ENCODE data around the gene B3GALNT2.

B3GALNT2 gene

DNA sequence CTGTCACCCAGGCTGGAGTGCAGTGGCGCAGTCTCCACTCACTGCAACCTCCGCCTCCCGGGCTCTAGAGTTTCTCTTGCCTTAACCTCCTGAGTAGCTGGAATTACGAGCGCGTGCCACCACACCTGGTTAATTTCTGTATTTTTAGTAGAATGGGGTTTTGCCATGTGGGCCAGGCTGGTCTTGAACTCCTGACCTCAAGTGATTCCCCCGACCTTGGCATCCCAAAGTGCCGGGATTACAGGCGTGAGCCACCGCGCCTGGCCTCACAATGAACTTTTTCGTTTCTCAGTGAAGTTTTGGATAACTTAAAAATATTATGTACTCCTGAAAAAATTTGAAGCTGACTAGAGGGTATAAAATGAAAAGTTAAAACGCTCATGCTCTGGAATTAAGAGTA is 77.6 kb downstream of the B3GALNT2 start:
- TF ChIP-seq TAF1 (IDR thresholded peaks at IDR 0.05; ENCODE audit: low read depth) (no peak), CEBPB (IDR thresholded peaks at IDR 0.05) (no peak), FOXM1 (IDR thresholded peaks at IDR 0.05; ENCODE audit: borderline replicate concordance, low read depth) (no peak), EP300 (IDR thresholded peaks at IDR 0.05; ENCODE audit: borderline replicate concordance) (no peak), EGR1 (IDR thresholded peaks at IDR 0.05) (no peak), YY1 (IDR thresholded peaks at IDR 0.05; ENCODE audit: low read depth) (no peak), ZBTB7A (IDR thresholded peaks at IDR 0.05; ENCODE audit: low read depth) (no peak), RAD21 (IDR thresholded peaks at IDR 0.05; ENCODE audit: low read depth) (no peak)
- TF ChIP-seq, protein P1, sequence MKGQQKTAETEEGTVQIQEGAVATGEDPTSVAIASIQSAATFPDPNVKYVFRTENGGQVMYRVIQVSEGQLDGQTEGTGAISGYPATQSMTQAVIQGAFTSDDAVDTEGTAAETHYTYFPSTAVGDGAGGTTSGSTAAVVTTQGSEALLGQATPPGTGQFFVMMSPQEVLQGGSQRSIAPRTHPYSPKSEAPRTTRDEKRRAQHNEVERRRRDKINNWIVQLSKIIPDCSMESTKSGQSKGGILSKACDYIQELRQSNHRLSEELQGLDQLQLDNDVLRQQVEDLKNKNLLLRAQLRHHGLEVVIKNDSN (IDR thresholded peaks at IDR 0.05): no peak

DNA sequence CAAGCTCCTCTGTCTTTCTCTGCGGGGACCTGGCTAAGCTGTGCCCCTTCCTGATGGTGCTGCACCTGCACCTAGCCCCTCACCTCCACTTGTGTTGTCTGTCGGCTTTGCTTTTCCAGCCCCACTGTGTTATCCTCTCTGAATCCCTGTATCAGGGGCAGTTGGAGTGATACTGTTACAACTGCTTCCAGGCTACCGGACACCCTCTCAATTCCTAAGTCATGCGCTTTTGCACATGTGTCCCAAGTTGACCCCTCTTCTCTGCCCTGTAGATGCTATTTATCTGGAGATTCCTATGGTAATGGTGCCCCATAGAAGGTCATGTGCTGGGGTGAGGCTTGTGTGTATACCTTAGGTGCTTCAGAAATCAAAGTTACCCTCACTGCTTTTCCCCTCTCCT is 78.1 kb downstream of the B3GALNT2 start:
- TF ChIP-seq CREB1 (IDR thresholded peaks at IDR 0.05; ENCODE audit: low read depth) (no peak), NFIC (IDR thresholded peaks at IDR 0.05) (no peak), FOXM1 (IDR thresholded peaks at IDR 0.05; ENCODE audit: borderline replicate concordance, low read depth) (no peak), TCF12 (IDR thresholded peaks at IDR 0.05; ENCODE audit: low read depth) (no peak), ZBTB7A (IDR thresholded peaks at IDR 0.05; ENCODE audit: low read depth) (no peak)

GRCh38 chr1:235425357-235425756 is 78.9 kb downstream of the B3GALNT2 start:
- TF ChIP-seq EP300 (IDR thresholded peaks at IDR 0.05; ENCODE audit: borderline replicate concordance) (no peak), ZBTB7A (IDR thresholded peaks at IDR 0.05; ENCODE audit: low read depth) (no peak), FOXM1 (IDR thresholded peaks at IDR 0.05; ENCODE audit: borderline replicate concordance, low read depth) (no peak), NFIC (IDR thresholded peaks at IDR 0.05) (no peak)

DNA sequence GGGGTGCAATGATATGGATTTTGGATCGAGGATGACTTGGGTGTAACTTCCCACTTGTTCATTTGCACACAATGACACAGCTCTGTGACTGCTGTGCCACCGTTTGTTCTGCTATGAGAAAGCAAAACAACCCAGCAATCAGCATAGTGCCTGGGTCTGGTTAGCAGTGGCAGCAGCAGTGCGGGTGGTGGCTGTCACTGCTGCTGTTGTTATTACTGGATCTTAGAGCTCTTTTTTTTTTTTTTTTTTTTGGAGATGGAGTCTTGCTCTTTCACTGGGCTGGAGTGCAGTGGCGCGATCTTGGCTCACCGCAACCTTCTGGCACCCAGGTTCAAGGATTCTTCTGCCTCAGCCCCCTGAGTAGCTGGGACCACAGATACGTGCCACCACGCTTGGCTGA is 80.2 kb downstream of the B3GALNT2 start:
- TF ChIP-seq EGR1 (IDR thresholded peaks at IDR 0.05): no peak
- TF ChIP-seq EP300 (IDR thresholded peaks at IDR 0.05; ENCODE audit: borderline replicate concordance): no peak
- TF ChIP-seq TCF12 (IDR thresholded peaks at IDR 0.05; ENCODE audit: low read depth): no peak
- TF ChIP-seq YY1 (IDR thresholded peaks at IDR 0.05; ENCODE audit: low read depth): no peak
- TF ChIP-seq, protein P2, sequence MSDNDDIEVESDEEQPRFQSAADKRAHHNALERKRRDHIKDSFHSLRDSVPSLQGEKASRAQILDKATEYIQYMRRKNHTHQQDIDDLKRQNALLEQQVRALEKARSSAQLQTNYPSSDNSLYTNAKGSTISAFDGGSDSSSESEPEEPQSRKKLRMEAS (IDR thresholded peaks at IDR 0.05): no peak
- TF ChIP-seq ZBTB7A (IDR thresholded peaks at IDR 0.05; ENCODE audit: low read depth): no peak
- TF ChIP-seq, protein P1 (IDR thresholded peaks at IDR 0.05): no peak

DNA sequence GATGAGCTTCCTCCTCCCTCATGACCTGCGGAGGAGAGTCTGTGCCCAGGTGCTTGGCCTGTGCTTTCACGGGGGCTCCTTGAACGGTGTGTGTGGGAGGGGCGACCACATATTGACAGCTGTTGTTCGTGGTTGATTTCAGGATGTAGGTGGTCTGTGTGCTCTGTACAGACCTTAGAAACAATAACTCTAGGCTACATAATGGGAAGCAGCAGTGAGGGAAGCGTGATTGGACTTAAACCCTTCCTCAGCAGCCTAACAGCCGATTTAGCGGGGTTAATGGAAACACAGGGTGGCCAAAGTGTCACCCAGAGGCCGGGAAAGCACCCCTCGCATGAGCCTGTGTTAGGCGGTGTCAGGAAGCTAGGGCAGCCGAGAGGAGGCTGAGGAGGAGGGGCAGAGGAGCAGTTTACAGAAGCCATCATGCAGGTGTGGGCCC is 81.0 kb downstream of the B3GALNT2 start:
- no peak for TF ChIP-seq CEBPB (IDR thresholded peaks at IDR 0.05)
- TF ChIP-seq NFIC (IDR thresholded peaks at IDR 0.05): no peak
- no peak for TF ChIP-seq REST (IDR thresholded peaks at IDR 0.05; ENCODE audit: low read depth)
- TF ChIP-seq, protein P1 (IDR thresholded peaks at IDR 0.05): no peak
- no peak for TF ChIP-seq CREB1 (IDR thresholded peaks at IDR 0.05; ENCODE audit: low read depth)
- TF ChIP-seq EP300 (IDR thresholded peaks at IDR 0.05; ENCODE audit: borderline replicate concordance): no peak
- TF ChIP-seq, protein P2 (IDR thresholded peaks at IDR 0.05): no peak
- no peak for TF ChIP-seq YY1 (IDR thresholded peaks at IDR 0.05; ENCODE audit: low read depth)
- TF ChIP-seq TAF1 (IDR thresholded peaks at IDR 0.05; ENCODE audit: low read depth): no peak
- no peak for TF ChIP-seq TCF12 (IDR thresholded peaks at IDR 0.05; ENCODE audit: low read depth)
- TF ChIP-seq EGR1 (IDR thresholded peaks at IDR 0.05): no peak
- TF ChIP-seq RAD21 (IDR thresholded peaks at IDR 0.05; ENCODE audit: low read depth): no peak
- no peak for TF ChIP-seq TEAD4 (IDR thresholded peaks at IDR 0.05)
- no peak for TF ChIP-seq ZBTB7A (IDR thresholded peaks at IDR 0.05; ENCODE audit: low read depth)

DNA sequence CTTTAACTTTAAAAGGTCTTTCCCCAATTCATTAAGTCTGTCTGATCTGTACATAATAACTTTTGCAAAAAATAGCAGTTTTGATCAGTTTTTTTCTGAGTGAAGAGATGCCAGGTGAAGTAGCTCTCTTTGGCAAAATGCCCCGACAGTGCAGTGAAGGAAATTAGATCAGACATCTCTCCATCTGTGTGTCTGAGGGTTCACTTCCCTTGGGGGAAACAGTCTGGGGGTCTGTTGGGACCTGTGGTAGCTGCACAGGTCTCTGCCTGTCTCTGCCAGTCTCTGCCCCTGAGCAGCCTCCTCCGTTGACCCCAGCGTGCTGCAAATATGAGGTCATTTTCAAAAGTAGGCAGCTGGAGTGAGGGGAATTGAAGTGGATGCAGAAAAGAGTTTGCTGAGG is 82.5 kb downstream of the B3GALNT2 start:
- TF ChIP-seq YY1 (IDR thresholded peaks at IDR 0.05; ENCODE audit: low read depth): no peak
- no peak for TF ChIP-seq TCF12 (IDR thresholded peaks at IDR 0.05; ENCODE audit: low read depth)
- TF ChIP-seq, protein P2 (IDR thresholded peaks at IDR 0.05): no peak
- TF ChIP-seq REST (IDR thresholded peaks at IDR 0.05; ENCODE audit: low read depth): no peak
- TF ChIP-seq CEBPB (IDR thresholded peaks at IDR 0.05): no peak
- TF ChIP-seq FOXM1 (IDR thresholded peaks at IDR 0.05; ENCODE audit: borderline replicate concordance, low read depth): no peak
- TF ChIP-seq EP300 (IDR thresholded peaks at IDR 0.05; ENCODE audit: borderline replicate concordance): no peak
- TF ChIP-seq TEAD4 (IDR thresholded peaks at IDR 0.05): no peak
- TF ChIP-seq RAD21 (IDR thresholded peaks at IDR 0.05; ENCODE audit: low read depth): no peak
- TF ChIP-seq CREB1 (IDR thresholded peaks at IDR 0.05; ENCODE audit: low read depth): no peak
- TF ChIP-seq, protein P1 (IDR thresholded peaks at IDR 0.05): no peak
- no peak for TF ChIP-seq TAF1 (IDR thresholded peaks at IDR 0.05; ENCODE audit: low read depth)
- TF ChIP-seq EGR1 (IDR thresholded peaks at IDR 0.05): no peak

All from Ishikawa (cell line).